NB4 (cell line): ENCODE measurements around the gene ZMYND10.

Source experiments
- MYC ChIP-seq: IDR thresholded peaks from 2 replicates; pipeline ENCODE4 v1.6.1; 2011; ENCODE audit warnings: low read depth, low read length
- TF ChIP-seq, protein P1 (sequence below): IDR thresholded peaks from one replicate; pipeline ENCODE4 v1.5.1; 2012; ENCODE audit warnings: low read depth, low read length
- TF ChIP-seq, protein P2 (sequence below): IDR thresholded peaks from 2 replicates; pipeline ENCODE4 v1.6.1; 2011; ENCODE audit warnings: low read depth, low read length

DNA sequence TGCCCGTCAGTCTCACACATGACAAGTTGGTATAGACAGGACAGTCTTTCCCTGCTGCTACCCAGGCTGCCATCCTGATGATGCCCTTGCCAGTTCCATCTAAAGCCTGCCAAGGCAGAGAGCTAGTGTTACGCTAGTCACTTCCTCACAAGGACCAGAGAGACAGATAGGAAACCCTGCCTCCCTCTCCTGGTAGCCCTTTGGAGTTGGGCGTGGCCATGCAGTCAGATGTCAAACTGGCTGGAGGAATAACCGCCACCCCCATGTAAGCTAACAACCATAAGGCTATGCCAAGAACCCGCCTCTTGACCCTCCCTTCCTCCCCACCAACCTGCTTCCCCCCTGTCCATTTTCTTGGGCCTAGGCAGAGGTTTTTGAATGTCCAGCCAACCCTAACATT lies 11.0 kb upstream of the ZMYND10 start:
- no peak for TF ChIP-seq MYC
- TF ChIP-seq, protein P1, sequence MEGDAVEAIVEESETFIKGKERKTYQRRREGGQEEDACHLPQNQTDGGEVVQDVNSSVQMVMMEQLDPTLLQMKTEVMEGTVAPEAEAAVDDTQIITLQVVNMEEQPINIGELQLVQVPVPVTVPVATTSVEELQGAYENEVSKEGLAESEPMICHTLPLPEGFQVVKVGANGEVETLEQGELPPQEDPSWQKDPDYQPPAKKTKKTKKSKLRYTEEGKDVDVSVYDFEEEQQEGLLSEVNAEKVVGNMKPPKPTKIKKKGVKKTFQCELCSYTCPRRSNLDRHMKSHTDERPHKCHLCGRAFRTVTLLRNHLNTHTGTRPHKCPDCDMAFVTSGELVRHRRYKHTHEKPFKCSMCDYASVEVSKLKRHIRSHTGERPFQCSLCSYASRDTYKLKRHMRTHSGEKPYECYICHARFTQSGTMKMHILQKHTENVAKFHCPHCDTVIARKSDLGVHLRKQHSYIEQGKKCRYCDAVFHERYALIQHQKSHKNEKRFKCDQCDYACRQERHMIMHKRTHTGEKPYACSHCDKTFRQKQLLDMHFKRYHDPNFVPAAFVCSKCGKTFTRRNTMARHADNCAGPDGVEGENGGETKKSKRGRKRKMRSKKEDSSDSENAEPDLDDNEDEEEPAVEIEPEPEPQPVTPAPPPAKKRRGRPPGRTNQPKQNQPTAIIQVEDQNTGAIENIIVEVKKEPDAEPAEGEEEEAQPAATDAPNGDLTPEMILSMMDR: no peak
- TF ChIP-seq, protein P2, sequence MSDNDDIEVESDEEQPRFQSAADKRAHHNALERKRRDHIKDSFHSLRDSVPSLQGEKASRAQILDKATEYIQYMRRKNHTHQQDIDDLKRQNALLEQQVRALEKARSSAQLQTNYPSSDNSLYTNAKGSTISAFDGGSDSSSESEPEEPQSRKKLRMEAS: no peak
